Endothelial cell of umbilical vein (primary cell): Measurements from ENCODE around the gene ACLY.

Source experiments
- CTCF ChIP-seq, 2 donors: IDR thresholded peaks; 1 replicate in 1 of 2; 2 replicates in 1 of 2; pipeline ENCODE4 v1.5.1; 2011; ENCODE audit warnings: low read length in 2 of 2, mild to moderate bottlenecking in 2 of 2, moderate library complexity in 2 of 2, control low read depth in 1 of 2, inconsistent platforms in 1 of 2, low read depth in 1 of 2; ENCODE audit not compliant: insufficient read depth in 1 of 2; ENCODE audit errors: extremely low read depth in 1 of 2
- EZH2 ChIP-seq: IDR thresholded peaks from 2 replicates; pipeline ENCODE4 v1.6.1; 2012; ENCODE audit warnings: borderline replicate concordance, low read depth, mild to moderate bottlenecking, moderate library complexity, low read length, inconsistent platforms; ENCODE audit not compliant: severe bottlenecking
- FOS ChIP-seq: IDR thresholded peaks from 2 replicates; pipeline ENCODE4 v1.6.1; 2011; ENCODE audit warnings: mild to moderate bottlenecking, low read length, moderate library complexity, borderline replicate concordance; ENCODE audit not compliant: insufficient read depth
- GATA2 ChIP-seq: IDR thresholded peaks from 2 replicates; pipeline ENCODE4 v1.7.0; 2011; ENCODE audit warnings: low read depth, mild to moderate bottlenecking, moderate library complexity, mixed read lengths, low read length; ENCODE audit not compliant: insufficient read length, insufficient read depth
- MYC ChIP-seq: IDR thresholded peaks from one replicate; pipeline ENCODE4 v1.6.1; 2011; ENCODE audit warnings: mild to moderate bottlenecking, low read depth, low read length
- POLR2A ChIP-seq: IDR thresholded peaks from 2 replicates; pipeline ENCODE4 v1.6.1; 2012; ENCODE audit warnings: low read depth, mild to moderate bottlenecking, control low read depth, low read length
- POLR2AphosphoS5 ChIP-seq: IDR thresholded peaks from 2 replicates; pipeline ENCODE4 v1.6.1; 2012; ENCODE audit warnings: low read depth, mild to moderate bottlenecking, control low read depth, low read length, moderate library complexity; ENCODE audit not compliant: insufficient read depth

- TF ChIP-seq CTCF (IDR thresholded peaks at IDR 0.05; ENCODE audit: extremely low read depth in 1 of 2, insufficient read depth in 1 of 2, low read depth in 1 of 2, low read length in 2 of 2), result no peak
- no peak for TF ChIP-seq GATA2
- no peak for TF ChIP-seq POLR2AphosphoS5
- TF ChIP-seq MYC, result no peak
- TF ChIP-seq EZH2, result no peak
- TF ChIP-seq FOS, result no peak
- TF ChIP-seq POLR2A, result no peak
Measured at GRCh38 chr17:41932816-41933389, 14.2 kb upstream of the ACLY start.
